Fibroblast of mammary gland (primary cell): ENCODE results near the gene MTCP1.

Source experiments
- DNase-seq: peaks from one replicate; pipeline ENCODE4 v3.0.0-alpha.2; 2010; ENCODE audit warnings: low read depth
- H3K4me3 ChIP-seq: 2 replicates; pipeline ENCODE4 v1.5.1; 2011; ENCODE audit warnings: low read depth, mild to moderate bottlenecking, low read length, moderate library complexity; ENCODE audit not compliant: control insufficient read depth
- TF ChIP-seq, protein P1 (sequence below): conservative IDR thresholded peaks from 2 replicates; pipeline ENCODE4 v1.5.1; 2011; ENCODE audit warnings: low read depth, low read length, inconsistent platforms; ENCODE audit not compliant: control insufficient read depth, insufficient read depth

MTCP1 gene

DNA sequence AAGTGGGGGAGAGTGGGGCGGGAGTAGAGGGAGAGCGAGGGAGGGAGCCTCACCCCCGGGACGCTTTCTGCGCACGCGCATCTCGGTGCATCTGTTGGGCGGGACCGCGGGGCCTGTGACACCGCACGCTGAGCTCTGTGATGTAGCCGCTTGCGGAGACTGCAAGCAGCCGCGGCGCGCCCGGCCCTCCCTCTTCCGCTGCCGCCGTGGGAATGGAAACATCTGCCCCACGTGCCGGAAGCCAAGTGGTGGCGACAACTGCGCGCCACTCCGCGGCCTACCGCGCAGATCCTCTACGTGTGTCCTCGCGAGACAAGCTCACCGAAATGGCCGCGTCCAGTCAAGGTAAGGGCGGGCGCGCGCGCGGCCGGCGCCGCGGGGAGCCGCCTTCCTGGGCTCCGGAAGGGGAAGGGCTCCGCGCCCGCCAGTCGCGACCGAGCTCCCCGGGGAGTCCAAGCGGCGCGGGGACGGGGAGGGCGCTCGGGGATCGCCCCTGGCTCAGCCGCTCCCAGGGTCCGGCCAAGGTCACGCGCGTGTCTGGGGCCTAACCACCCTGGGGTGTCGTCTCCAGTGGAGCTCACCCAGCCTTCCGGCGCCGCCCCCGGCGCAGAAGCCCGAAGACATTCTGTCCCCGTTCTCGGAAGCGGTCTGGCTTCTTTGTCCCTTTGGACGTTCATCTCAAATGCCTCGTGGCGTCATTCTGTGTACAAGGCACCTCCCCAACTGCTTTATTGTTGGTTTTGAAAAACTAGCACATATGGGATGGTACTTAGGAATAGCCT is 44.0 kb downstream of the MTCP1 start, which contains the start of gene FUNDC2:
FUNDC2 (plus strand) TSS at position 118 of the 782 bp plus-strand sequence; CDS start at position 213, 95 bp downstream.
- H3K4me3 ChIP-seq = peak within 1 kb of the TSS; percentile 75
- peak; percentile 88 for DNase-seq
- TF ChIP-seq, protein P1, sequence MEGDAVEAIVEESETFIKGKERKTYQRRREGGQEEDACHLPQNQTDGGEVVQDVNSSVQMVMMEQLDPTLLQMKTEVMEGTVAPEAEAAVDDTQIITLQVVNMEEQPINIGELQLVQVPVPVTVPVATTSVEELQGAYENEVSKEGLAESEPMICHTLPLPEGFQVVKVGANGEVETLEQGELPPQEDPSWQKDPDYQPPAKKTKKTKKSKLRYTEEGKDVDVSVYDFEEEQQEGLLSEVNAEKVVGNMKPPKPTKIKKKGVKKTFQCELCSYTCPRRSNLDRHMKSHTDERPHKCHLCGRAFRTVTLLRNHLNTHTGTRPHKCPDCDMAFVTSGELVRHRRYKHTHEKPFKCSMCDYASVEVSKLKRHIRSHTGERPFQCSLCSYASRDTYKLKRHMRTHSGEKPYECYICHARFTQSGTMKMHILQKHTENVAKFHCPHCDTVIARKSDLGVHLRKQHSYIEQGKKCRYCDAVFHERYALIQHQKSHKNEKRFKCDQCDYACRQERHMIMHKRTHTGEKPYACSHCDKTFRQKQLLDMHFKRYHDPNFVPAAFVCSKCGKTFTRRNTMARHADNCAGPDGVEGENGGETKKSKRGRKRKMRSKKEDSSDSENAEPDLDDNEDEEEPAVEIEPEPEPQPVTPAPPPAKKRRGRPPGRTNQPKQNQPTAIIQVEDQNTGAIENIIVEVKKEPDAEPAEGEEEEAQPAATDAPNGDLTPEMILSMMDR = no peak

- TF ChIP-seq, protein P1 = no peak
- DNase-seq = no peak
- peak overlapping the region; percentile 75 for H3K4me3 ChIP-seq
These were observed 44.6 kb downstream of the MTCP1 start for GRCh38 chrX:155026420-155026726.

DNA sequence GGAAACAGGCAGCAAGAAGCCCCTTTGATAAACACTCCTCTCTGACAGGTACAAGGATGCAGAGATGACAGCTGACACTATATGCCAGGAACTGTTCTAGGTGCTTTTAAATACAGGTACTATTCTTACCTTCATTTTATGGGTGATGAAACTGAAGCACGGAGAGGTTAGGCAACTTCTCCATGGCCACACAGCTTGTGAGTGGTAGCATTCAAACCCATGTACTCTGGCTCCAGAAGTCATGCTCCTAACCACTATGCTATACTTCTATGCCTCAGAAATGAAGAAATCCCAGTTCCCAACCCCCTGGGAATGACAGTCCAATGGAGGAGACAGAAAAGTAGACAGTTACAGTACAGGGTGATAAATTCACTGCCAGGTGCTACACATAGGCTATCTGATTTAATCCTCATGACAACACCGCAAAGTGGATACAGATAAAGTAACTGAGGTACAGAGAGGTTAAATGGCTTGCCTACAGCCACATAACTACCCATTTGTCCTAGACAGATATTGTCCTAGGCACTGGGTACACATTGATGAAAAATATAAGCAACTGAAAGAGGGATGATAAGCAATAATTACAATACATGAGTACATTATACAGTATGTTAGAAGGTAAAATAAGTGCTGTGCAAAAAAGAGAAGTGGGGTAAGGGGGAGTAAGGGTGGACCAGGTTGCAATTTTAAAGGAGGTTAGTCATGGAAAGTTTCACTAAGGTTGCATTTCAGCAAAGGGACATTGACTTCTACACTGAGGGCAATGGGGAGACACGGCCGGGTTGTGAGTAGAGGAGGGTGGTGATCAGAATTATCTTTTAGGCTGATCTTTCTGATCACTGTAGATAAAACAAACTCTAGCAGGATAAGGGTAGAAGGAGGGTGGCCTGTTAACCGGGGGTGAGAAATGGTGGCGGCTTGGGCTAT is 46.8 kb downstream of the MTCP1 start:
- TF ChIP-seq, protein P1 = no peak
- DNase-seq = no peak
- H3K4me3 ChIP-seq = no peak overlapping the region

- TF ChIP-seq, protein P1 = no peak
- no peak within 1 kb of the TSS for H3K4me3 ChIP-seq
- no peak for DNase-seq
These were observed 48.4 kb downstream of the MTCP1 start, which contains the start of gene F8 for GRCh38 chrX:155022585-155022984. Gene F8, minus strand, starts transcription at chrX:155022723. Its CDS starts 171 bp downstream, at chrX:155022552.

GRCh38 chrX:155020591-155020990 is 50.3 kb downstream of the MTCP1 start:
- H3K4me3 ChIP-seq = no peak overlapping the region
- TF ChIP-seq, protein P1 = no peak
- DNase-seq = no peak
